Right kidney (tissue), 1 donor: ENCODE measurements around the gene YBX2.

ENCODE experiments used
- DNase-seq: peaks from one replicate; pipeline ENCODE4 v3.0.0-alpha.2; 2016

The YBX2 gene

DNA sequence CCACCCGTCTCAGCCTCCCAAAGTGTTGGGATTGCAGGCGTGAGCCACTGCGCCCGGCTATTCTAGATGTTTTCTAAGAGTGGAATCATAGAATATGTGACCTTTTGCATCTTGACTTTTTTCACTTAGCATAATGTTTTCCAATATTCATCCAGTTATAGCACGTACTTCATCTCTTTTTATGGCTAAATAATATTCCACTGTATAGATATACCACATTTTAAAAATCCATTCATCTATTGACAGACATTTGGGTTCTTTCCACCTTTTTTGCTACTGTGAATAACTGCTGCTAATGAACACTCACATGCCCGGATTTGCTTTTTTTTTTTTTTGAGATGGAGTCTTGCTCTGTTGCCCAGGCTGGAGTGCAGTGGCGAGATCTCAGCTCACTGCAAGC is 9.7 kb upstream of the YBX2 start:
- no peak for DNase-seq

DNA sequence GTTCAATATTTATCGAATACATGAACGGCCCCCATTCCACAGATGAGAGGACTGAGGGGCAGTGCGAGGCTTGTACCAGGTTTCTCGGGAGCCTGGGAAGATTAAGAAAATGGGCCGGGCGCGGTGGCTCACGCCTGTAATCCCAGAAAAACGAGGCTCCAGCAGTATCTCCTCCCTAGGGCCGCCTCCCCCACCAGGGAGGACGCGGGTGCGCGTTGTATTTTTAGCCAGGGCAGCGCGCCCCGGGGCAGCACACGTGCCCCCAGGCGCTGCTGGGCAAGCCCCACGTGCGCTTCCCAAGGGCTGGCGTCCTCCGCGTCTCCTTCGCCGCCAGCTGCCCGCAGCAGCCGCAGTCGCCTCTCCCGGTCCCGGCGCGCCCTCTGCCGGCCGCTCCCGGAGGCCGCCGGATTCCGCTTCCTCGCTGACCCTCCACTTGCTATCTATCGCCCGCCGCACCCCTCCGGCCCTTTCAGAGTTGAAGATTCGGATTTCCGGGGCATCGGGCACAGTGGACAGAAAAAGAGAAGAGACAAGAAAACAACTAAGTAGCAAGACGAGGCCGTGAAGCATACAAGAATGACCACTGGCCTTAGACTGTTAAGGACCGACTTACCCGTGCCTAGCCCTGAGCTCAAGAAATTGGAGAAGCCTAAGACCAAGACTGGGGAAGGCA is 1.9 kb upstream of the YBX2 start:
- DNase-seq, result peak; percentile 86

DNA sequence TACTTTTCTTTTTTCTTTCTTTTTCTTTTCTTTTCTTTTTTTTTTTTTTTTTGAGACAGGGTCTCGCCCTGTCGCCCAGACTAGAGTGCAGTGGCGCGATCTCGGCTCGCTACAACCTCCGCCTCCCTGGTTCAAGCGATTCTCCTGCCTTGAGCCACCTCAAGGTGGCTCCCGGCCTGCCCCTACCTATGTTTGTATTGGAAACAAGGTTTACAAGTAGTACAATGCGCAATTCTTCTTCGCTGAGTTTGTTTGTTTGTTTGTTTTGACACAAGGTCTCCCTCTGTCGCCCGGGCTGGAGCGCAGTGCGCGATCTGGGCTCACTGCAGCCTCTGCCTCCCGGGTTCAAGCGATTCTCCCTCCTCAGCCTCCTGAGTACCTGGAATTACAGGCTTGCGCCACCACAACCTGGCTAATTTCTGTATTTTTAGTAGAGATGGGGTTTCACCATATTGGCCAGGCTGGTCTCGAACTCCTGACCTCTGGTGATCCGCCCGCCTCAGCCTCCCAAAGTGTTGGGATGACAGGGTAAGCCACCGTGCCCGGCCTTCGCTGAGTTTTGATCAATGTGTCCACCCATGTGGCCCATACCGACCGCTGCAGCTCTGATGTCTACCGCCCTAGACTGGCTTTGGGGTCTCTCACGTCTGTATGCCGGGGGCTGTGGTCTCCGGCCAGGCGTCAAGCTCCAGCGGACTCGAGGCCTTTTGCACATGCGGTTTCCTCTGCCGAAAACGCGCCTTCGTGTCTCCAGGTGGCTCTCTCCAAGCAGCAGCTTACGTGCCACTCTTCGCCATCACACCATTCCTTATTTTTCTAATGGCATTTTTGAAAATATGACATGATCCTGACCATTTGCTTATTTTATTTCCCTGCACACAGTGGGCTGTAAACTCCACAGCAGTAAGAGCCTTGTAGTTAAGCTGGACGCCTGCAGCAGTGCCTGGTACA is 1.1 kb upstream of the YBX2 start:
- peak; percentile 23 for DNase-seq

DNA sequence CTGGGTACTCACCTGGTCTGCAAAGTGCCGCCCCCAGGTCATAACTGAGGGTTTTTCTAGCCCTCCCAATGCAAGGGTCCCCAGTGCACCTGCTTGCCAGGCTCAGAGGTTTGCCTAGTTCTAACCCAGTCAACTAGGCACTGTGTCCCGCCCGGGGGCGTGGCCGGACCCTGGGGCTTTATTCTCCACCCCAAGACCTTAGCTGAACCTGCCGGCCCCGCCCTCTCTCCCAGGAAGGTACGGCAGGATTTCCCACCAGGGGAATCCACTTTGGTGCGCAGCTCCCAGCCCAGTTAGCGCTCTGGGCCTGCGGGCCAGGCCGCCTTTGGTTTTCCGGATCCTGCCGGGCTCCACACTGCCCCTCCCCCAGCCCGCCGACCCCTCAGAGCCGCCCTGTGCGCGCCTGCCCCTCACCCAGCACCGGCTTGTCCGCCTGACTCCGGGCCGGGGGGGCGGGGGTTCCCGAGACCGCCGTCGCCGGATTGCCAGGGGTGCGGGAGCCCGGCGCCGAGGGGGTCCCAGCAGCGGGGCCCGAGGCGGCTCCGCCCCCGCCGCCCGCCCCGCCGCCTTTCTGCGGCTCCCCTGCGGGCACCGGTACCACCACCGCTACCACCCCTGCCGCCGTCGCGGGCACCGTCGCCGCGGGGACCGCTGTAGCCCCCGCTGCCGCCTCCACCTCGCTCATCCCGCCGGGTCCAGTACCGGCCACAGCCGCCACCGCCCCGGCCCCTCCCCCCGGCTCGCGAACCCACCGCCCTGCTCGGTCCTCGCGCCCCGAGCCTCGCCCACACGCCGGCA is 424 bp downstream of the YBX2 start:
- peak; percentile 39 for DNase-seq

DNA sequence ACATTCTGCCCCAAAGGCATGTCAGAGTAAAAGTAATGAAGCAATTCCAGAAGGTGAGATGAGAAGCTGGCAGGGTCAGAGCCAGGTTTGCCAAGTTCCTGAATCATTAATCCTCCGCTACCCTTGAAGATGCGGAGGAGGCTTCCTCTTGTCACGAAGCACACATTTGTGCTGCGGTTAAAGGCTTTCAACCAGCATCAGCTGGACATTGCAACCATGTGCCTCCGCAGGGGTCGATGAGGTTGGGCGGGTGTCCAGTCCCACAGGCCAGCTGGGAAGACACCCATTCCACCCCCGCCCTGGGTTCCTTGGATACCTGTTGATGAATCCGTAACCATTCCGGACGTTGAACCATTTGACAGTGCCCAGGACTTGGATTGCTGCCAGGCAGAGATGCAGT is 1.3 kb downstream of the YBX2 start:
- DNase-seq, result peak; percentile 32

DNA sequence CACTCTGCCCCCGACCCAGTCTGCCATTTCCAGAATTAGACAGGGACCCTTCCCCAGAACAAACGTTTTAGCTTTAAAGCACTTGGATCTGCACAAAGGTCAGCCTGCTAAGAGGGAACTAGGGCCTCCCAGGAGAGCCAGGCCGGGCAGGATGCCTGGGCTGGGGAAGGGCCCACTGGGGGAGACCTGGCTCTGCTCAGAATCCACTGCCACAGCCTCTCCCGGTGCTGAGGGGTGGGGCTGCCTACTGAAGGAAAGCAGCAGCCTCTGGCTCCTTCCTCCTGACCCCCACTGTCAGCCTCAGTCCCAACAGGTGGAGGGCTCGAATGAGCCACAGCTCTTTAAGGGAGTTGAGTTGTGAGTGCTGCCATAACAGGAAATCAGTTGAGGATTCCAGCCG is 1.7 kb downstream of the YBX2 start:
- peak; percentile 35 for DNase-seq

DNA sequence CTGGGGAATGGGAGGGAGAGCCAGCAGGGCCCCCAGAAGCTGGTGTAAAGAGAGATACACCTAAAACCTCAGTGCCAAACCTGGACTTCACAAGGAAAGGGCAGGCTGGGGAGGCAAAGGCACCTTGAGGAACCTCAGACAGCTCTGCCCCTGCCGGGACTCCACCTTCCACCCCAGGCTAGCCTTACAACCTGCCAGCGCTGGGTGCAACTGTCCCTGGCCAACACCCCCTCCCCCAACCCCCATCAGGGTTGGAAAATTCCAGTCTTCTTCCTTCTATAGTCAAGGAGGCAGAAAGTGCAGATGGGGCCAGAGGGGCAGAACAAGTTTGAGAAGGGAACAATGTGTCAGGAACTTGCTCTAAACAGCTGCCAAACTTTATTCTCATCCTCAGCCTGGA is 2.2 kb downstream of the YBX2 start:
- DNase-seq, result no peak

DNA sequence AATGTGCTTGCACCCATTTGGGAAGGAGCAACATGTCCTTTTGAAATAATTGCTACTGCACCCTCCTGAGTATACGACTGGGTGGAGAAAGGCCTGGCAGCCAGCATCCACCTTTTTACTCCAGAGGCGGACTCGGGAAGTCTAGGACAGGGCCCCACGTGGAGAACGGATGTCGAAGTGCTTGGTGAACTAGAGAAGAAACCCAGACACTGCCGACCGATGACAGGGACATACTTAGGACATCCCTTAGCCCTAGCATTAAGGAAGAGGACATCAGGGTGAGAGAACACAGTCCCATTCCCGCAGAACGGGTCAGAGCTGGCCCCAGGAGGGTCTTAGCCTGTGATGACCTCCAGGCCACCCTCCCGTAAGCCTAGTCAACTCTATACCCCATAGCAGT is 3.8 kb downstream of the YBX2 start:
- no peak for DNase-seq

DNA sequence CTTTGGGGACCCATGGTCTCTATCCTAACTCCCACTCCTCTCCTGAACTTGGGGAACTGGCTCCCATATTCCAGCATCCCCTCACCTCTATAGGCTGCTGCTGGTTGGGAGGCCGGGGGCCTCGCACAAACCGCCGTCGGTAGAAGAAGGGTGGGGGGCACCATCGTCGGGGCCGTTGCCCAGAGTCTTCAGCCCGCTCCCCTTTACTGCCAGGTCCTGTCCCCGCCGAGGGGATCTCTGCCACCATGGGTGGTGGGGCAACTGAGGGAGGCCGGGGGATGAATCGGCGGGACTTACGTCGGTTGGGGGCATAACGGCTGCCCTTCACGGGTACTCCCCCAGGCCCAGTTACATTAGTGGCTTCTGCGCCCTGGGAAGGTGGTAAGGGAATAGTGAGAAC is 4.3 kb downstream of the YBX2 start:
- no peak for DNase-seq

DNA sequence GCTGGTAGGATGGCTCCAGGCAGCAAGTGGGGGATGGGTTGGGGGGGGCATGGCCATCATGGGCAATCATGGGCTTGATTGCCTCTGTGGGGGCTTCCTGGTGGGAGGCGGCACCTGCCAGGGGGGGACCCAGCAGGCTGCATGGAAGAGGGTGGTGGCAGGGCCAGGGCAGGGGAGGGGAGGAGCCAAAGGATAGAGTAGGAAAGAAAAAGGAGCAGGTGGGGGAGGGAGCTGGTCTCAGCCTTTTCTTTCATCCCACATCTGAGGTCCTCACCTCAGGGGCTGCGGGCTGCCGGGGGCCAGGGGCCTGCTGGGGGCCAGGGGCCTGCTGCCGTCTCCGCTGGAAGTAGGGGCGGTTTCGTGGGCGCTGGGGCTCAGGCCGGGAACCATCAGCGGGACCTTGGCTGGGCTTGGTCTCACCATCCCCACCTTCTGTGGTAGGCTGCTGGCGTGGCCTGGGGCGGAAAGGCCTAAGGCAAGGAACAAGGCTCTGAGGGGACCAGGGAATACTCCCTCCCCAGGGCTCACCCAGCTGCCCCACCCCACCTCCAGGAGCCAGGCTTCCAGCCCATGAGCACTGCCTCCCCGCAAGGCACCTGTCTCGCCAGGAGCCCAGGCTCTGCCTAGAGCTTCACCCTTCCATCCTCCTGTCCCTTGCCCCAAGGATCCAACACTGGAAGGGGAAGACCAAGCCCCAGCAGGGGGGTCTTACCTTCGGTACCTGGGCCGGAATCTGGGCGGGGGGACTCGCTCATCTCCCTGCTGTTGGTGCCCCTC is 5.0 kb downstream of the YBX2 start:
- DNase-seq, result no peak

DNA sequence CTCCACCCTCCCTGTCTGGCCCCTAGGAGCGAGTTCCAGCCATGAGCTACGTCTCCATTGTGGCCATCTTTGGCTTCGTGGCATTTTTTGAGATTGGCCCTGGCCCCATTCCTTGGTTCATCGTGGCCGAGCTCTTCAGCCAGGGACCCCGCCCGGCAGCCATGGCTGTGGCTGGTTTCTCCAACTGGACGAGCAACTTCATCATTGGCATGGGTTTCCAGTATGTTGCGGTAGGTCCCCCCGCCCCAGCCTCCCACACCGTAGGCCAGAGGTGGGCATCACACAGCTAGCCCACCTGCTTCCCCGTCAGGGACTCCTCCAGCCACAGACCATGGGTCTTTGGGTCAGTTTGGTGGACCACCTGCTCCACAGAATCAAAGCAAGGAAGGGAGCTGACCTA is 8.8 kb downstream of the YBX2 start:
- DNase-seq, result no peak

DNA sequence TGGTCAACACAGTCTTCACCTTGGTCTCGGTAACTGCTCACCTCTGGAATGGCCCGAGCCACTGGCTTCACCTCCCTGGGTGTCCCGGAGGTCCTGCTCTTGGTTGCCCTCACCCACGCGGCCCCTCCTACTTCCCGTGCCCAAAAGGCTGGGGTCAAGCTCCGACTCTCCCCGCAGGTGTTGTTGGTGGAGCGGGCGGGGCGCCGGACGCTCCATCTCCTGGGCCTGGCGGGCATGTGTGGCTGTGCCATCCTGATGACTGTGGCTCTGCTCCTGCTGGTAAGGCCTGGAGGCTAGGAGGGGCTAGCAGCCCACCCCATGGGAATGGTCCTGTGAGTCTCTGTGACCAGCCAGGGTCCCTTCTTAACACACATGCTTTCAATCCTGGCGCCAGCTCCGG is 9.5 kb downstream of the YBX2 start:
- DNase-seq, result no peak

DNA sequence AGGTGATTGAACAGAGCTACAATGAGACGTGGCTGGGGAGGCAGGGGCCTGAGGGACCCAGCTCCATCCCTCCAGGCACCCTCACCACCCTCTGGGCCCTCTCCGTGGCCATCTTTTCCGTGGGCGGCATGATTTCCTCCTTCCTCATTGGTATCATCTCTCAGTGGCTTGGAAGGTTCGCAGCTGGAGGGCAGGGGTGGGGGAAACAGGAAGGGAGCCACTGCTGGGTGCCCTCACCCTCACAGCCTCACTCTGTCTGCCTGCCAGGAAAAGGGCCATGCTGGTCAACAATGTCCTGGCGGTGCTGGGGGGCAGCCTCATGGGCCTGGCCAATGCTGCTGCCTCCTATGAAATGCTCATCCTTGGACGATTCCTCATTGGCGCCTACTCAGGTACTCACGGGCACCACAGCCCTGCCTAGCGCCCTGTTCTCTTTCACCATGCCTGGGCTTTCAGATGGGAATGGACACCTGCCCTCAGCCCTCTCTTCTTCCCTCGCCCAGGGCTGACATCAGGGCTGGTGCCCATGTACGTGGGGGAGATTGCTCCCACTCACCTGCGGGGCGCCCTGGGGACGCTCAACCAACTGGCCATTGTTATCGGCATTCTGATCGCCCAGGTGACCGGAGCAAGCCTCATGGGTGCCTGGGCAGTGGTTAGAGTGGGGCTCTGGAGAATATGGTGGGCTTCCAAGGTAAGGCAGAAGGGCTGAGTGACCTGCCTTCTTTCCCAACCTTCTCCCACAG is 10.8 kb downstream of the YBX2 start:
- DNase-seq, result no peak

DNA sequence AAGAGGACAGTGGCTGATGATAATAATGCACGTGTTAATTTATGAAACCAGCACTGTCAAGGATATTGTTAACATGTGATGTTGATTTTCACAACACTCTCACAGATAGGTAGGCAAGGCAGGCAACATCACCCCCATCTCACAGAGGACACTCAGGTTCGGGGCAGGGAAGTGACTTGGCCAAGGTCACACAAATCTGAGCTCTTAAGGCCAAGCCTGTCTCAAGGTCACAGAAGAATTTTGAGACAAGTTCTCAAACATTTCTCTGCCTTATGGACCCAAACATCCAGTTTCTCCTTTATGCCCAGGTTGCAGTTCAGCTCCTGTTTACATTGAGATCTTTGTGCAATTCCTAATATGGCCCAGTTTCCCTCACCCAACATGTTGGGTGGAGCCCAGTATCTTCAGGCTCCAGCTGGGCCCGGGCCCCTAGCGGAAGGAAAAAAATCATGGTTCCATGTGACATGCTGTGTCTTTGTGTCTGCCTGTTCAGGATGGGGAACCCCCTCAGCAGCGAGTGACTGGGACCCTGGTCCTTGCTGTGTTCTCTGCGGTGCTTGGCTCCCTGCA is 11.6 kb downstream of the YBX2 start:
- DNase-seq, result no peak

DNA sequence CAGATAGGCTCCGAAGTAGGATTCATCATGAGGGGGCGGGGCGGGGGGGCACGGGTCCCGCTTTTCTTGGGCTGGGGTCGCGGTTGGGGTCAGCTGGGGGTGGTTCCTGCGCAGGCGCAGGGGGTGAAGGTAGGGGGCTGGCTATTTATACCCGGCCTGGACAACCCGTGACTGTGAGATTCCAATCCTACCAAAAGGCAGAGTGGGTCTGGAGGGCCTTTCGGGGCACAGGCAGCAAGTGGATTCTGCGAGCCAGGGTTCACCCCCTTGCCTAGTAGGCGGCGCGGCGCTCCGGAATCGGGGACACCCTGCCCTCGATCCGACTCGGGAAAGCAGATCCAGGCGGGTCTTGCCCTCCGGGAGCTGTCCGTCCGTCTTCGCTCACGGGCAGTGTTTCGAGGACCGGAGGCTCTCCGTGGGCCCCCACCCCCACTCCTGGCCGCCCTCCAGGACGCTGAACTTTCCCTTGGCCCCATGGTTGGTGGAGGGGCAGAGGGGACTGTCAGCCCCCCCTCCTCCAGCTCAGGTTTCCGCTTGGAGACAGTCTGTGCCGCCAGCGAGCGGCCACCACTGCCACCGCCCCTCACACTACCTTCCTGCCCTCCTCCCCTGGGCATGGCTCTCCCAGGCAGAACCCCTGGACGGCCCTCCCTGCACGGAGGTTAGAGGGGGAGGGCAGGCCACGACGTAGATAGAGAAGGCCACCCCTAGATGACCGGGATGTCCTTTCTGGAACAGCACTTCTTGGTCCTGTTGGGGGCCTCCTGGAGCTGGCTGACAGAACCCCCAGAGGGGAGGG is 12.3 kb downstream of the YBX2 start:
- peak; percentile 71 for DNase-seq

DNA sequence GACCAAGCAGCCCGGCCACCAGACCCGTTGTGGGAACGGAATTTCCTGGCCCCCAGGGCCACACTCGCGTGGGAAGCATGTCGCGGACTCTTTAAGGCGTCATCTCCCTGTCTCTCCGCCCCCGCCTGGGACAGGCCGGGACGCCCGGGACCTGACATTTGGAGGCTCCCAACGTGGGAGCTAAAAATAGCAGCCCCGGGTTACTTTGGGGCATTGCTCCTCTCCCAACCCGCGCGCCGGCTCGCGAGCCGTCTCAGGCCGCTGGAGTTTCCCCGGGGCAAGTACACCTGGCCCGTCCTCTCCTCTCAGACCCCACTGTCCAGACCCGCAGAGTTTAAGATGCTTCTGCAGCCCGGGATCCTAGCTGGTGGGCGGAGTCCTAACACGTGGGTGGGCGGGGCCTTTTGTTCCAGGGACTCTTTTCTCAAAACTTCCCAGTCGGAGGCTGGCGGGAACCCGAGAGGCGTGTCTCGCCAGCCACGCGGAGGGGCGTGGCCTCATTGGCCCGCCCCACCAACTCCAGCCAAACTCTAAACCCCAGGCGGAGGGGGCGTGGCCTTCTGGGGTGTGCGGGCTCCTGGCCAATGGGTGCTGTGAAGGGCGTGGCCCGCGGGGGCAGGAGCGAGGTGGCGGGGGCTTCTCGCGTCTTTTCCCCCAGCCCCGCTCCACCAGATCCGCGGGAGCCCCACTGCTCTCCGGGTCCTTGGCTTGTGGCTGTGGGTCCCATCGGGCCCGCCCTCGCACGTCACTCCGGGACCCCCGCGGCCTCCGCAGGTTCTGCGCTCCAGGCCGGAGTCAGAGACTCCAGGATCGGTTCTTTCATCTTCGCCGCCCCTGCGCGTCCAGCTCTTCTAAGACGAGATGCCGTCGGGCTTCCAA is 13.1 kb downstream of the YBX2 start, which contains the start of gene SLC2A4:
TSS of gene SLC2A4 (plus strand) at position 645 of the 879 bp plus-strand sequence. CDS start at position 862, 217 bp downstream.
- peak; percentile 97 for DNase-seq

DNA sequence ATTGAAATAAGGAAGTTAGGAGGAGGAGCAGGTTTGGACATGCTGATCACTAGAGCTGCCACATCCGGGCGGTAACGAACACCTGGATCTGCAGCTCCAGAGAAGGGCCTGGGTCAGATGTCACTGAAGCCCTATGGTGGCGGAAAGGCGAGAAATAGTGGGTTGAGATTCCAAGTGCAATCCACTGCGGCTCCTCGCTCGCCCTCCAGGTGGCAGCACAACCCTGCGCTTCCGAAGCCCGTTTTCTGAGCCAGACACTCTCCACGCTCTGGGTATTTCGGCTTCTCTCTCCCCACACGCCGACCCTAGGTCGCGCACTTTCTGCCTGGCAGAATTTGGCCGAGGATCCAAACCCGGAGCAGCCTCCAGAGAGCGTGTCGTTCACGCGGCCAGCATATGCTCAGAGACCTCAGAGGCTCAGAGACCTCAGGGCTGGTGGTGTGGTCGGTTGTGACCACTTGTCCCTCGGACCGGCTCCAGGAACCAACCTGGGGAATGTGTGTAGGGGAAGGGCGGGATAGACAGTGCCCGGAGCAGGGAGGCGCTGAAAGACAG is 13.8 kb downstream of the YBX2 start:
- peak; percentile 94 for DNase-seq

DNA sequence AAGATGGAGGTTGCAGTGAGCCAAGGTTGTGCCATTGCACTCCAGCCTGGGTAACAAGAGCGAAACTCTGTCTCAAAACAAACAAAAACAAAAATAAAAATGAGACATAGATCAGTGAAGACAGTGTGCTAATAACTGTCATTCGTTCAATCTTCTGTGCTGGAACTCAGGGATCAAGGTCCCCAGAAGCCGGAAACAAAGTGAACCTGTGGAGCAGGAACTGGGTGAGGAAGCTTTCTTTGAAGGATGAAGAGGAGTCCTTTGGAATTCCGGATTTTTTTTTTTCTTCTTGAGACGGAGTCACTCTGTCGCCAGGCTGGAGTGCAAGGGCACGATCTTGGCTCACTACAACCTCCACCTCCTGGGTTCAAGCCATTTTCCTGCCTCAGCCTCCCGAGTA is 15.0 kb downstream of the YBX2 start:
- no peak for DNase-seq

DNA sequence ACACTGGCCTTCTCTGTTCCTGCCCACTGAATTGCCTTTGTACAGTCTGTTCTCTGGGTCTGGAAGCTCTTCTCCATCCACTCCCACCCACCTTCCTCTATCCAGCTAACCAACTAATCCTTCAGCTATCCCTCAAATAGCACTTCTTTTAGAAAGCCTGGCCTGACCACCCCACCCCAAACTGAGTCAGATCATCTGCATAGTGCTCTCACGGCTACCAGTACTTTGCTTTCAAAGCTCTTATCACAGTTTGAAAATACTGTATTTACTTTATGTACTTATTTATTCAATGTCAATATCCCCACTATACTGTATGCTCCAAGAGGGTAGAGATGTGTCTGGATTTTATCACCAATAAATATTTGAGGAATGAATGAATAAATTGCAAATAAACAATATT is 27.7 kb downstream of the YBX2 start:
- no peak for DNase-seq
